ENCODE data around the gene DBI.

GRCh38 chr2:119324685-119325270 lies 42.0 kb upstream of the DBI start:
- TF ChIP-seq, protein P1, sequence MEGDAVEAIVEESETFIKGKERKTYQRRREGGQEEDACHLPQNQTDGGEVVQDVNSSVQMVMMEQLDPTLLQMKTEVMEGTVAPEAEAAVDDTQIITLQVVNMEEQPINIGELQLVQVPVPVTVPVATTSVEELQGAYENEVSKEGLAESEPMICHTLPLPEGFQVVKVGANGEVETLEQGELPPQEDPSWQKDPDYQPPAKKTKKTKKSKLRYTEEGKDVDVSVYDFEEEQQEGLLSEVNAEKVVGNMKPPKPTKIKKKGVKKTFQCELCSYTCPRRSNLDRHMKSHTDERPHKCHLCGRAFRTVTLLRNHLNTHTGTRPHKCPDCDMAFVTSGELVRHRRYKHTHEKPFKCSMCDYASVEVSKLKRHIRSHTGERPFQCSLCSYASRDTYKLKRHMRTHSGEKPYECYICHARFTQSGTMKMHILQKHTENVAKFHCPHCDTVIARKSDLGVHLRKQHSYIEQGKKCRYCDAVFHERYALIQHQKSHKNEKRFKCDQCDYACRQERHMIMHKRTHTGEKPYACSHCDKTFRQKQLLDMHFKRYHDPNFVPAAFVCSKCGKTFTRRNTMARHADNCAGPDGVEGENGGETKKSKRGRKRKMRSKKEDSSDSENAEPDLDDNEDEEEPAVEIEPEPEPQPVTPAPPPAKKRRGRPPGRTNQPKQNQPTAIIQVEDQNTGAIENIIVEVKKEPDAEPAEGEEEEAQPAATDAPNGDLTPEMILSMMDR (IDR thresholded peaks at IDR 0.05): no peak
- no peak for TF ChIP-seq TCF7L2 (IDR thresholded peaks at IDR 0.05; ENCODE audit: low read depth, low read length)
- no peak for TF ChIP-seq POLR2AphosphoS5 (IDR thresholded peaks at IDR 0.05; ENCODE audit: low read depth, low read length)
- TF ChIP-seq SIN3A (IDR thresholded peaks at IDR 0.05; ENCODE audit: borderline replicate concordance, insufficient read depth, low read depth, low read length): no peak
